ENCODE data around the gene CLDN6. TPM values are rescaled to one million over a fixed set of nuclear protein-coding genes. Genes with fewer than 3 reads are reported as not detected.
A peak's percentile ranks its signal among the peaks of the same experiment; 100 is the strongest.

CLDN6 gene
- total RNA-seq, 1 donor from 2014 or later: 319 TPM

GRCh38 chr16:3017344-3017743 is 639 bp downstream of the CLDN6 start:
- Histone ChIP-seq H3K4me3 (ENCODE audit: low read depth, low read length) (peak overlapping the region; percentile 38), H3K36me3 (ENCODE audit: control insufficient read depth, insufficient read depth, low read length) (no peaks in the 10 kb centered on the region), H3K27me3 (ENCODE audit: control insufficient read depth, insufficient read depth, low read length) (peaks cover 5% of the 10 kb centered on the region)
- no peak for DNase-seq (ENCODE audit: low read depth)
- TF ChIP-seq CTCF (IDR thresholded peaks at IDR 0.05; ENCODE audit: insufficient read depth, low read length, poor library complexity, severe bottlenecking): no peak

GRCh38 chr16:3015865-3016521 is 2.0 kb downstream of the CLDN6 start:
- no peak overlapping the region for H3K4me3 ChIP-seq (ENCODE audit: low read depth, low read length)
- TF ChIP-seq CTCF (IDR thresholded peaks at IDR 0.05; ENCODE audit: insufficient read depth, low read length, poor library complexity, severe bottlenecking): no peak
- no peak for DNase-seq (ENCODE audit: low read depth)

GRCh38 chr16:3014971-3015370 is 3.0 kb downstream of the CLDN6 start:
- DNase-seq (ENCODE audit: low read depth): no peak
- peaks cover 12% of the 10 kb centered on the region for H3K27me3 ChIP-seq (ENCODE audit: control insufficient read depth, insufficient read depth, low read length)
- no peaks in the 10 kb centered on the region for H3K36me3 ChIP-seq (ENCODE audit: control insufficient read depth, insufficient read depth, low read length)
- no peak overlapping the region for H3K4me3 ChIP-seq (ENCODE audit: low read depth, low read length)
- no peak for TF ChIP-seq CTCF (IDR thresholded peaks at IDR 0.05; ENCODE audit: insufficient read depth, low read length, poor library complexity, severe bottlenecking)

More at GRCh38 chr16:3015865-3016521, 2.0 kb downstream of the CLDN6 start:
- Histone ChIP-seq H3K27me3 (ENCODE audit: control insufficient read depth, insufficient read depth, low read length) (peaks cover 12% of the 10 kb centered on the region), H3K36me3 (ENCODE audit: control insufficient read depth, insufficient read depth, low read length) (no peaks in the 10 kb centered on the region)

- no peak for DNase-seq (ENCODE audit: low read depth)
- Histone ChIP-seq H3K4me3 (ENCODE audit: low read depth, low read length) (no peak overlapping the region), H3K27me3 (ENCODE audit: control insufficient read depth, insufficient read depth, low read length) (peaks cover 12% of the 10 kb centered on the region), H3K36me3 (ENCODE audit: control insufficient read depth, insufficient read depth, low read length) (no peaks in the 10 kb centered on the region)
- no peak for TF ChIP-seq CTCF (IDR thresholded peaks at IDR 0.05; ENCODE audit: insufficient read depth, low read length, poor library complexity, severe bottlenecking)
Observed at GRCh38 chr16:3013998-3014690, 3.8 kb downstream of the CLDN6 start.

GRCh38 chr16:3013491-3013951 is 4.5 kb downstream of the CLDN6 start:
- no peak for TF ChIP-seq CTCF (IDR thresholded peaks at IDR 0.05; ENCODE audit: insufficient read depth, low read length, poor library complexity, severe bottlenecking)
- Histone ChIP-seq H3K36me3 (ENCODE audit: control insufficient read depth, insufficient read depth, low read length) (no peaks in the 10 kb centered on the region), H3K27me3 (ENCODE audit: control insufficient read depth, insufficient read depth, low read length) (peaks cover 12% of the 10 kb centered on the region), H3K4me3 (ENCODE audit: low read depth, low read length) (no peak overlapping the region)
- DNase-seq (ENCODE audit: low read depth): no peak

Data from kidney epithelial cell (primary cell).